ENCODE data around the gene TMEM190.

GRCh38 chr19:55353356-55353802 is 23.2 kb upstream of the TMEM190 start:
- no peak for TF ChIP-seq CTCF (IDR thresholded peaks at IDR 0.05; ENCODE audit: insufficient read depth, low read depth, low read length)
- TF ChIP-seq EZH2 (IDR thresholded peaks at IDR 0.05; ENCODE audit: insufficient read depth, low read length): no peak

All from astrocyte (in vitro differentiated cells and primary cell).